ENCODE data around the gene ORC6. TPM values are rescaled to one million over a fixed set of nuclear protein-coding genes. Genes with fewer than 3 reads are reported as not detected.

The ORC6 gene
- total RNA-seq, 1 experiment from 2014 or later = 95.0 TPM

DNA sequence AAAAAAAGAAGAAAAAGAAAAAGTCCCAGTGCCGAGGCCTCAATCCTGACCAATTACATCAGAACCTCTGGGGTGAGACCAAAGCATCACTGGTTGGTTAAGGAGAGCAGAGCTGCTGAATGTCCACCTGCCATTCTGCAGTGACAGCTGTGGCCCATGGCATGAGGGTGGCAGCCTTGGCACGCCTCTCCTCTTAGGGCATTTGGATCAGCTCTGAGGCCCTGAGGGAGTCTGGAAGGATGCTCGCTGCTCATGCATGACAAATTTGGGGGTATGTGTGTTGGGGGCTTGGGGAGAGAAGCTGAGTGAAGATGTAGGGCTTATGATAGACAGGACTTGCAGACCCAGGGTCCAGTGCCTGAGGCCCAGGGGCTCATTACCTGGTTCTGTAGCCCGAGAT is 32.4 kb downstream of the ORC6 start:
- no peak overlapping the region for H3K27ac ChIP-seq (ENCODE audit: insufficient read length, low read depth, low read length)
- H3K27me3 Mint-ChIP-seq (ENCODE audit: low read depth) = no peaks in the 10 kb centered on the region
- H3K27me3 ChIP-seq (ENCODE audit: insufficient read depth, low read length) = no peaks in the 10 kb centered on the region
- H2BK20ac ChIP-seq (ENCODE audit: low read depth, low read length, poor library complexity, severe bottlenecking) = no peak overlapping the region
- TF ChIP-seq, protein P1, sequence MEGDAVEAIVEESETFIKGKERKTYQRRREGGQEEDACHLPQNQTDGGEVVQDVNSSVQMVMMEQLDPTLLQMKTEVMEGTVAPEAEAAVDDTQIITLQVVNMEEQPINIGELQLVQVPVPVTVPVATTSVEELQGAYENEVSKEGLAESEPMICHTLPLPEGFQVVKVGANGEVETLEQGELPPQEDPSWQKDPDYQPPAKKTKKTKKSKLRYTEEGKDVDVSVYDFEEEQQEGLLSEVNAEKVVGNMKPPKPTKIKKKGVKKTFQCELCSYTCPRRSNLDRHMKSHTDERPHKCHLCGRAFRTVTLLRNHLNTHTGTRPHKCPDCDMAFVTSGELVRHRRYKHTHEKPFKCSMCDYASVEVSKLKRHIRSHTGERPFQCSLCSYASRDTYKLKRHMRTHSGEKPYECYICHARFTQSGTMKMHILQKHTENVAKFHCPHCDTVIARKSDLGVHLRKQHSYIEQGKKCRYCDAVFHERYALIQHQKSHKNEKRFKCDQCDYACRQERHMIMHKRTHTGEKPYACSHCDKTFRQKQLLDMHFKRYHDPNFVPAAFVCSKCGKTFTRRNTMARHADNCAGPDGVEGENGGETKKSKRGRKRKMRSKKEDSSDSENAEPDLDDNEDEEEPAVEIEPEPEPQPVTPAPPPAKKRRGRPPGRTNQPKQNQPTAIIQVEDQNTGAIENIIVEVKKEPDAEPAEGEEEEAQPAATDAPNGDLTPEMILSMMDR (conservative IDR thresholded peaks at IDR 0.05) = no peak
- H2BK5ac ChIP-seq (ENCODE audit: insufficient read length, low read length) = no peak overlapping the region
- no peak overlapping the region for H3K56ac ChIP-seq (ENCODE audit: insufficient read length, low read depth, low read length)
- H3K4me3 Mint-ChIP-seq = no peak overlapping the region
- WGBS (ENCODE audit: extremely low coverage, insufficient read length, low lambda C conversion rate) = no CpG with 5 or more reads among the region's 4 CpGs
- H3K4ac ChIP-seq (ENCODE audit: low read depth, low read length) = no peak overlapping the region
- H3T11ph ChIP-seq (ENCODE audit: low read length) = no peak overlapping the region
- H3K14ac ChIP-seq (ENCODE audit: insufficient read depth, low read length) = no peak overlapping the region
- no peak overlapping the region for H4K5ac ChIP-seq (ENCODE audit: insufficient read length, low read depth, low read length)
- no peaks in the 10 kb centered on the region for H3K36me3 Mint-ChIP-seq (ENCODE audit: insufficient read depth in 1 of 3, low read depth in 3 of 3)
- no peak overlapping the region for H3K9ac ChIP-seq (ENCODE audit: extremely low read depth, insufficient read length, low read length)
- no peak overlapping the region for H3K23ac ChIP-seq (ENCODE audit: insufficient read length, low read depth, low read length)
- H3K9me3 Mint-ChIP-seq = peaks cover 3 to 5% of the 10 kb centered on the region in 2 experiments; a peak in 3 of 5 replicates
- no peak overlapping the region for H2BK12ac ChIP-seq (ENCODE audit: insufficient read length, low read depth, low read length)
- no peaks in the 10 kb centered on the region for H3K79me2 ChIP-seq (ENCODE audit: insufficient read depth, low read length)
- H3K18ac ChIP-seq (ENCODE audit: insufficient read length, low read depth, low read length) = no peak overlapping the region
- DNase-seq = no peak
- H2BK15ac ChIP-seq (ENCODE audit: low read depth, low read length) = no peak overlapping the region
- H2BK120ac ChIP-seq (ENCODE audit: low read depth, low read length, poor library complexity, severe bottlenecking) = no peak overlapping the region
- no peaks in the 10 kb centered on the region for H3K79me1 ChIP-seq (ENCODE audit: insufficient read depth, low read depth, low read length, poor library complexity, severe bottlenecking)
- H4K20me1 ChIP-seq (ENCODE audit: control insufficient read depth, insufficient read depth, insufficient read length) = no peaks in the 10 kb centered on the region
- H2AFZ ChIP-seq (ENCODE audit: low read length) = no peak overlapping the region
- H4K8ac ChIP-seq (replicated peaks; ENCODE audit: insufficient read length, low read depth, low read length) = no peak overlapping the region
- no peak overlapping the region for H4K91ac ChIP-seq (ENCODE audit: insufficient read length, low read depth, low read length)
- peaks cover 0 to 3% of the 10 kb centered on the region in 2 experiments; a peak in 1 of 4 replicates for H3K4me1 Mint-ChIP-seq
- H3K27ac Mint-ChIP-seq = no peak overlapping the region
- no peak overlapping the region for H2AK5ac ChIP-seq (ENCODE audit: insufficient read length, low read length)
- H3K4me1 ChIP-seq (ENCODE audit: insufficient read depth, low read length) = no peaks in the 10 kb centered on the region
- no peaks in the 10 kb centered on the region for H3K23me2 ChIP-seq (ENCODE audit: insufficient read length, low read depth, low read length, poor library complexity, severe bottlenecking)
- H3K4me2 ChIP-seq (ENCODE audit: insufficient read depth, insufficient read length, low read length) = no peak overlapping the region
- H3K9me3 ChIP-seq (ENCODE audit: control insufficient read depth, low read depth, low read length) = no peaks in the 10 kb centered on the region

Measured in H9 (cell line).